ENCODE measurements around the gene SLC6A11.

SLC6A11 gene

GRCh38 chr3:10936686-10937085 is 120.7 kb downstream of the SLC6A11 start:
- Histone ChIP-seq H3K27ac (no peak overlapping the region), H3K9ac (no peak overlapping the region), H3K36me3 (ENCODE audit: insufficient read depth) (no peaks in the 10 kb centered on the region), H3K4me2 (no peak overlapping the region), H2AFZ (ENCODE audit: low read depth) (no peak overlapping the region), H3K4me1 (ENCODE audit: low read depth, poor library complexity, severe bottlenecking) (no peaks in the 10 kb centered on the region), H3K79me2 (ENCODE audit: insufficient read depth, low read depth) (no peaks in the 10 kb centered on the region), H4K20me1 (ENCODE audit: insufficient read depth) (no peaks in the 10 kb centered on the region), H3K27me3 (ENCODE audit: insufficient read depth, low read depth) (no peaks in the 10 kb centered on the region), H3K4me3 (IDR thresholded peaks at IDR 0.05; ENCODE audit: insufficient read depth, low read depth, low read length) (no peak overlapping the region)
- no peak for TF ChIP-seq CTCF (conservative IDR thresholded peaks at IDR 0.05; ENCODE audit: low read depth, low read length)

- H4K20me1 ChIP-seq (ENCODE audit: insufficient read depth) = no peaks in the 10 kb centered on the region
- H3K79me2 ChIP-seq (ENCODE audit: insufficient read depth, low read depth) = no peaks in the 10 kb centered on the region
- H3K27ac ChIP-seq = no peak overlapping the region
- no peaks in the 10 kb centered on the region for H3K4me1 ChIP-seq (ENCODE audit: low read depth, poor library complexity, severe bottlenecking)
- H3K36me3 ChIP-seq (ENCODE audit: insufficient read depth) = no peaks in the 10 kb centered on the region
- no peak for TF ChIP-seq CTCF (conservative IDR thresholded peaks at IDR 0.05; ENCODE audit: low read depth, low read length)
- H2AFZ ChIP-seq (ENCODE audit: low read depth) = no peak overlapping the region
- H3K4me3 ChIP-seq (IDR thresholded peaks at IDR 0.05; ENCODE audit: insufficient read depth, low read depth, low read length) = no peak overlapping the region
- no peak overlapping the region for H3K4me2 ChIP-seq
- no peak overlapping the region for H3K9ac ChIP-seq
- H3K27me3 ChIP-seq (ENCODE audit: insufficient read depth, low read depth) = no peaks in the 10 kb centered on the region
Measured at GRCh38 chr3:10937141-10937825, 121.3 kb downstream of the SLC6A11 start.

GRCh38 chr3:10939556-10939955 is 123.5 kb downstream of the SLC6A11 start:
- no peaks in the 10 kb centered on the region for H3K4me1 ChIP-seq (ENCODE audit: low read depth, poor library complexity, severe bottlenecking)
- no peak overlapping the region for H3K4me2 ChIP-seq

GRCh38 chr3:10940106-10940505 is 124.1 kb downstream of the SLC6A11 start:
- H3K79me2 ChIP-seq (ENCODE audit: insufficient read depth, low read depth) = no peaks in the 10 kb centered on the region
- TF ChIP-seq CTCF (conservative IDR thresholded peaks at IDR 0.05; ENCODE audit: low read depth, low read length) = no peak
- H3K36me3 ChIP-seq (ENCODE audit: insufficient read depth) = no peaks in the 10 kb centered on the region
- no peaks in the 10 kb centered on the region for H3K27me3 ChIP-seq (ENCODE audit: insufficient read depth, low read depth)
- H3K4me1 ChIP-seq (ENCODE audit: low read depth, poor library complexity, severe bottlenecking) = no peaks in the 10 kb centered on the region
- no peaks in the 10 kb centered on the region for H4K20me1 ChIP-seq (ENCODE audit: insufficient read depth)
- no peak overlapping the region for H3K4me2 ChIP-seq
- no peak overlapping the region for H3K4me3 ChIP-seq (IDR thresholded peaks at IDR 0.05; ENCODE audit: insufficient read depth, low read depth, low read length)
- H2AFZ ChIP-seq (ENCODE audit: low read depth) = no peak overlapping the region
- no peak overlapping the region for H3K27ac ChIP-seq
- H3K9ac ChIP-seq = no peak overlapping the region

More at GRCh38 chr3:10939556-10939955, 123.5 kb downstream of the SLC6A11 start:
- Histone ChIP-seq H2AFZ (ENCODE audit: low read depth) (no peak overlapping the region), H4K20me1 (ENCODE audit: insufficient read depth) (no peaks in the 10 kb centered on the region), H3K79me2 (ENCODE audit: insufficient read depth, low read depth) (no peaks in the 10 kb centered on the region), H3K27ac (no peak overlapping the region), H3K36me3 (ENCODE audit: insufficient read depth) (no peaks in the 10 kb centered on the region), H3K9ac (no peak overlapping the region), H3K27me3 (ENCODE audit: insufficient read depth, low read depth) (no peaks in the 10 kb centered on the region), H3K4me3 (IDR thresholded peaks at IDR 0.05; ENCODE audit: insufficient read depth, low read depth, low read length) (no peak overlapping the region)
- no peak for TF ChIP-seq CTCF (conservative IDR thresholded peaks at IDR 0.05; ENCODE audit: low read depth, low read length)

Data from KMS-11 (cell line).